CD4-positive, alpha-beta T cell treated with Interleukin-12 subunit alpha and Interleukin-12 subunit beta, for 1 hour (primary cell): Measurements from ENCODE around the gene PPP1CA.

Experiments
- DNase-seq: peaks from one replicate; pipeline ENCODE4 v3.0.0-alpha.2; 2020

PPP1CA gene

GRCh38 chr11:67366961-67367760, 34.5 kb downstream of the PPP1CA start:
- no peak for DNase-seq

GRCh38 chr11:67366546-67366945, 35.1 kb downstream of the PPP1CA start:
- no peak for DNase-seq

GRCh38 chr11:67365736-67366444, 35.8 kb downstream of the PPP1CA start:
- no peak for DNase-seq

GRCh38 chr11:67364783-67365722, 36.6 kb downstream of the PPP1CA start:
- DNase-seq: no peak

GRCh38 chr11:67364169-67364568, 37.5 kb downstream of the PPP1CA start:
- peak; percentile 28 for DNase-seq

- no peak for DNase-seq
These were observed 43.6 kb downstream of the PPP1CA start for GRCh38 chr11:67357831-67358670.

GRCh38 chr11:67356864-67357561, 44.6 kb downstream of the PPP1CA start:
- DNase-seq: peak; percentile 77

GRCh38 chr11:67356387-67356863, 45.2 kb downstream of the PPP1CA start:
- DNase-seq: no peak

- DNase-seq: no peak
These were observed 45.8 kb downstream of the PPP1CA start for GRCh38 chr11:67355794-67356386.

- DNase-seq: no peak
These were observed 46.5 kb downstream of the PPP1CA start for GRCh38 chr11:67355023-67355793.

- peak; percentile 36 for DNase-seq
These were observed 47.3 kb downstream of the PPP1CA start for GRCh38 chr11:67354075-67355022.

GRCh38 chr11:67353317-67354074, 48.2 kb downstream of the PPP1CA start, which contains the start of gene POLD4:
Gene POLD4, minus strand, starts transcription at chr11:67353546. Its CDS starts 147 bp downstream, at chr11:67353399.
- DNase-seq: peak; percentile 96

GRCh38 chr11:67352546-67353316, 48.9 kb downstream of the PPP1CA start:
- DNase-seq: peak; percentile 71

- DNase-seq: peak; percentile 78
These were observed 50.2 kb downstream of the PPP1CA start for GRCh38 chr11:67351275-67352005.

GRCh38 chr11:67349928-67350465, 51.7 kb downstream of the PPP1CA start:
- DNase-seq: no peak

GRCh38 chr11:67349457-67349856, 52.2 kb downstream of the PPP1CA start:
- no peak for DNase-seq
